Measurements from ENCODE around the gene GALK1. TPM values are rescaled to one million over a fixed set of nuclear protein-coding genes. Genes with fewer than 3 reads are reported as not detected.

GALK1 gene
- total and polyA plus RNA-seq, 9 of the 15 experiments (the other 6 are each of a cell fraction or from before 2014, with no cell fraction given), result 0.45 to 51.6 (median 17.4) TPM

GRCh38 chr17:75785016-75785890, 20.3 kb upstream of the GALK1 start (continued):
- TF ChIP-seq, protein P1, sequence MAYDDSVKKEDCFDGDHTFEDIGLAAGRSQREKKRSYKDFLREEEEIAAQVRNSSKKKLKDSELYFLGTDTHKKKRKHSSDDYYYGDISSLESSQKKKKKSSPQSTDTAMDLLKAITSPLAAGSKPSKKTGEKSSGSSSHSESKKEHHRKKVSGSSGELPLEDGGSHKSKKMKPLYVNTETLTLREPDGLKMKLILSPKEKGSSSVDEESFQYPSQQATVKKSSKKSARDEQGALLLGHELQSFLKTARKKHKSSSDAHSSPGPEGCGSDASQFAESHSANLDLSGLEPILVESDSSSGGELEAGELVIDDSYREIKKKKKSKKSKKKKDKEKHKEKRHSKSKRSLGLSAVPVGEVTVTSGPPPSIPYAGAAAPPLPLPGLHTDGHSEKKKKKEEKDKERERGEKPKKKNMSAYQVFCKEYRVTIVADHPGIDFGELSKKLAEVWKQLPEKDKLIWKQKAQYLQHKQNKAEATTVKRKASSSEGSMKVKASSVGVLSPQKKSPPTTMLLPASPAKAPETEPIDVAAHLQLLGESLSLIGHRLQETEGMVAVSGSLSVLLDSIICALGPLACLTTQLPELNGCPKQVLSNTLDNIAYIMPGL (CRISPR knock-in tag; IDR thresholded peaks at IDR 0.05), result peak; percentile 77
- TF ChIP-seq ELF4 (CRISPR knock-in tag; IDR thresholded peaks at IDR 0.05) (peak; percentile 54; the same call in 1 of the 2 replicates), ARID2 (IDR thresholded peaks at IDR 0.05) (no peak), SRF (CRISPR knock-in tag; IDR thresholded peaks at IDR 0.05) (no peak; a peak in 2 of 4 replicates), ARNT (IDR thresholded peaks at IDR 0.05) (peak; percentile 21 to 73; a peak in 2 of 4 replicates), PRPF4 (IDR thresholded peaks at IDR 0.05; ENCODE audit: insufficient read depth, low read depth, low read length, poor library complexity, severe bottlenecking) (no peak), ELF2 (CRISPR knock-in tag; IDR thresholded peaks at IDR 0.05) (0 out of 2 replicates have a peak, but pooled peaks have one; percentile 61), RBM34 (IDR thresholded peaks at IDR 0.05; ENCODE audit: borderline replicate concordance, insufficient read depth, low read length) (no peak), SMAD2 (IDR thresholded peaks at IDR 0.05; ENCODE audit: low read depth, low read length) (no peak), ATF7 (IDR thresholded peaks at IDR 0.05) (peak; percentile 71; the same call in 1 of the 2 replicates), KDM4B (IDR thresholded peaks at IDR 0.05; ENCODE audit: borderline replicate concordance in 2 of 2, low read depth in 1 of 2) (peak in 1 of 2 experiments; percentile 80; a peak in 2 of 4 replicates), SMC3 (conservative IDR thresholded peaks at IDR 0.05; ENCODE audit: insufficient read depth, low read depth, low read length) (peak; percentile 25; the same call in 1 of the 2 replicates), YY1 (IDR thresholded peaks at IDR 0.05; ENCODE audit: borderline replicate concordance in 1 of 3, control insufficient read depth in 1 of 3, extremely low read depth in 1 of 3, insufficient read depth in 3 of 3, insufficient read length in 1 of 3, insufficient replicate concordance in 2 of 3, low read depth in 1 of 3, low read length in 2 of 3) (peak in 2 of 3 experiments; percentile 54 to 65), LCOR (CRISPR knock-in tag; IDR thresholded peaks at IDR 0.05) (peak; percentile 99), NR2F6 (CRISPR knock-in tag; IDR thresholded peaks at IDR 0.05) (0 out of 2 replicates have a peak, but pooled peaks have one; percentile 27)

Data from K562 (cell line).